GM12872 (cell line): ENCODE results near the gene G6PC3.

ENCODE experiments used
- CTCF ChIP-seq: IDR thresholded peaks from 3 replicates; pipeline ENCODE4 v1.5.1; 2011; ENCODE audit warnings: low read depth, mild to moderate bottlenecking, low read length, moderate library complexity; ENCODE audit not compliant: insufficient read depth

Gene G6PC3

GRCh38 chr17:44110011-44110686, 39.6 kb downstream of the G6PC3 start:
- no peak for TF ChIP-seq CTCF

GRCh38 chr17:44110823-44111633, 40.5 kb downstream of the G6PC3 start:
- no peak for TF ChIP-seq CTCF

- TF ChIP-seq CTCF: no peak
Observed at GRCh38 chr17:44111777-44112176, 41.2 kb downstream of the G6PC3 start.

- TF ChIP-seq CTCF: no peak
Observed at GRCh38 chr17:44112284-44113280, 42.0 kb downstream of the G6PC3 start.

GRCh38 chr17:44113382-44113781, 42.8 kb downstream of the G6PC3 start:
- TF ChIP-seq CTCF: no peak

- TF ChIP-seq CTCF: no peak
Observed at GRCh38 chr17:44113868-44114840, 43.6 kb downstream of the G6PC3 start.
